H1 (cell line): ENCODE measurements around the gene MAML3. TPM values are rescaled to one million over a fixed set of nuclear protein-coding genes. Genes with fewer than 3 reads are reported as not detected.

Experiments used
- CTCF ChIA-PET: fragments of 300-600 bp; sonication (Branson Sonifier 250); formaldehyde crosslinking; loops from one replicate; lab custom pipeline; 2021; ENCODE audit not compliant: partially characterized antibody; lab: Charles Lee
- POLR2A ChIA-PET: fragments of 300-600 bp; sonication (Branson Sonifier 250); formaldehyde crosslinking; loops from one replicate; lab custom pipeline; 2021; ENCODE audit warnings: inconsistent platforms; ENCODE audit not compliant: partially characterized antibody; lab: Charles Lee
- DNase-seq, 2 experiments: peaks; one replicate each; pipeline versions ENCODE4 v3.0.0 to v3.0.0-alpha.2; 2010 to 2022; ENCODE audit warnings: low spot score in 2 of 2, low read depth in 1 of 2, mixed read lengths in 1 of 2
- FAIRE-seq: peaks from 2 replicates; lab custom pipeline; 2011; peaks lifted over from hg19 to GRCh38; lab: Jason Lieb, UNC
- H2AFZ ChIP-seq: 2 replicates; pipeline ENCODE4 v1.8.1; 2012; ENCODE audit warnings: low read length, inconsistent platforms
- H2AK5ac ChIP-seq: 2 replicates; pipeline ENCODE4 v1.6.1; 2013; ENCODE audit warnings: low read depth, low read length
- H2BK120ac ChIP-seq: replicated peaks from 2 replicates; pipeline ENCODE3; 2013; ENCODE audit warnings: low read depth, low read length, inconsistent platforms
- H2BK12ac ChIP-seq: 2 replicates; pipeline ENCODE4 v1.6.1; 2013; ENCODE audit warnings: low read depth, low read length
- H2BK15ac ChIP-seq: 2 replicates; pipeline ENCODE4 v1.6.1; 2013; ENCODE audit warnings: low read length
- H2BK20ac ChIP-seq: 2 replicates; pipeline ENCODE4 v1.6.1; 2013; ENCODE audit warnings: low read length
- H2BK5ac ChIP-seq: 2 replicates; pipeline ENCODE4 v1.6.1; 2013; ENCODE audit warnings: low read depth, low read length
- H3K14ac ChIP-seq: 2 replicates; pipeline ENCODE4 v1.6.1; 2013; ENCODE audit warnings: inconsistent platforms; ENCODE audit not compliant: insufficient read length
- H3K18ac ChIP-seq: 2 replicates; pipeline ENCODE4 v1.6.1; 2013; ENCODE audit warnings: low read length; ENCODE audit errors: extremely low read depth
- H3K23ac ChIP-seq: 2 replicates; pipeline ENCODE4 v1.6.1; 2013; ENCODE audit warnings: inconsistent platforms; ENCODE audit not compliant: insufficient read length
- H3K23me2 ChIP-seq: 2 replicates; pipeline ENCODE4 v1.6.1; 2013; ENCODE audit warnings: low read depth, low read length
- H3K27ac ChIP-seq: 2 replicates; pipeline ENCODE4 v1.6.1; 2011; ENCODE audit warnings: low read depth, low read length, inconsistent platforms
- H3K27me3 ChIP-seq, 4 experiments: replicated peaks in 1 of 4; 1 replicate in 1 of 4; 2 replicates in 3 of 4; pipeline versions ENCODE4 v1.6.1 to v1.8.1; 2011 to 2013; ENCODE audit warnings: low read length in 3 of 4, mild to moderate bottlenecking in 3 of 4, inconsistent platforms in 2 of 4, mixed read lengths in 2 of 4, moderate library complexity in 1 of 4; ENCODE audit not compliant: control insufficient read depth in 3 of 4, insufficient read depth in 3 of 4; ENCODE audit errors: extremely low read depth in 1 of 4
- H3K36me3 ChIP-seq, 4 experiments: 2 replicates each; pipeline versions ENCODE4 v1.6.1 to v1.8.1; 2011 to 2013; ENCODE audit warnings: mild to moderate bottlenecking in 4 of 4, low read length in 3 of 4, moderate library complexity in 2 of 4, control low read depth in 1 of 4, inconsistent platforms in 1 of 4; ENCODE audit not compliant: insufficient read depth in 4 of 4, control insufficient read depth in 2 of 4
- H3K4ac ChIP-seq: replicated peaks from 2 replicates; pipeline ENCODE3; 2013; ENCODE audit warnings: low read length, low read depth, mixed read lengths, inconsistent platforms; ENCODE audit not compliant: insufficient read length
- H3K4me1 ChIP-seq, 4 experiments: replicated peaks in 1 of 4; 1 replicate in 1 of 4; 2 replicates in 3 of 4; pipeline versions ENCODE4 v1.6.1 to v1.8.1; 2011 to 2013; ENCODE audit warnings: low read length in 3 of 4, inconsistent platforms in 2 of 4, mixed read lengths in 1 of 4; ENCODE audit not compliant: insufficient read depth in 4 of 4, control insufficient read depth in 3 of 4
- H3K4me2 ChIP-seq, 2 experiments: 2 replicates each; pipeline versions ENCODE4 v1.6.1 to v1.8.1; 2011 to 2013; ENCODE audit warnings: low read depth in 2 of 2, low read length in 2 of 2, control low read depth in 1 of 2, inconsistent platforms in 1 of 2, mild to moderate bottlenecking in 1 of 2; ENCODE audit not compliant: insufficient read depth in 1 of 2
- H3K4me3 ChIP-seq, 4 experiments: fragments of 200-600, 300-600 bp in 1 of 4; sonication (generic), shearing (Covaris generic), sonication (Bioruptor Twin) in 1 of 4; 2 replicates each; pipeline versions ENCODE4 v1.5.1 to v1.8.1; 2011 to 2016; ENCODE audit warnings: low read length in 4 of 4, low read depth in 3 of 4, control low read depth in 2 of 4, inconsistent platforms in 2 of 4, mild to moderate bottlenecking in 2 of 4, mixed read lengths in 1 of 4, moderate library complexity in 1 of 4; ENCODE audit not compliant: insufficient read depth in 2 of 4; ENCODE audit errors: extremely low read depth in 1 of 4
- H3K56ac ChIP-seq: replicated peaks from 2 replicates; pipeline ENCODE3; 2013; ENCODE audit warnings: low read depth, mild to moderate bottlenecking, mixed read lengths, low read length, inconsistent platforms; ENCODE audit not compliant: insufficient read length
- H3K79me1 ChIP-seq: 2 replicates; pipeline ENCODE4 v1.6.1; 2013; ENCODE audit warnings: low read depth, low read length, control low read depth
- H3K79me2 ChIP-seq, 2 experiments: 2 replicates each; pipeline versions ENCODE4 v1.6.1 to v1.8.1; 2012 to 2013; ENCODE audit warnings: low read length in 2 of 2, mild to moderate bottlenecking in 2 of 2, inconsistent platforms in 1 of 2; ENCODE audit not compliant: insufficient read depth in 2 of 2, control insufficient read depth in 1 of 2
- H3K9ac ChIP-seq, 4 experiments: replicated peaks in 1 of 4; 1 replicate in 1 of 4; 2 replicates in 3 of 4; pipeline versions ENCODE4 v1.6.1 to v1.8.1; 2011 to 2013; ENCODE audit warnings: low read depth in 3 of 4, low read length in 3 of 4, control low read depth in 2 of 4, mild to moderate bottlenecking in 2 of 4, moderate library complexity in 2 of 4, inconsistent platforms in 1 of 4; ENCODE audit errors: extremely low read depth in 1 of 4
- H3K9me3 ChIP-seq, 2 experiments: 2 replicates each; pipeline versions ENCODE4 v1.6.1 to v1.8.1; 2012 to 2013; ENCODE audit warnings: mild to moderate bottlenecking in 2 of 2, moderate library complexity in 2 of 2, control low read depth in 1 of 2, inconsistent platforms in 1 of 2, low read depth in 1 of 2, low read length in 1 of 2, mixed read lengths in 1 of 2; ENCODE audit not compliant: insufficient read depth in 2 of 2
- H4K20me1 ChIP-seq, 2 experiments: replicated peaks in 1 of 2; 2 replicates each; pipeline versions ENCODE3 to v1.8.1; 2011 to 2013; ENCODE audit warnings: inconsistent platforms in 2 of 2, low read length in 2 of 2, mild to moderate bottlenecking in 1 of 2; ENCODE audit not compliant: insufficient read depth in 2 of 2, control insufficient read depth in 1 of 2
- H4K5ac ChIP-seq: 2 replicates; pipeline ENCODE4 v1.6.1; 2013; ENCODE audit warnings: low read length, low read depth, mixed read lengths, inconsistent platforms; ENCODE audit not compliant: insufficient read length
- H4K8ac ChIP-seq: 2 replicates; pipeline ENCODE4 v1.8.0; 2013; ENCODE audit warnings: mild to moderate bottlenecking, moderate library complexity, low read length, inconsistent platforms; ENCODE audit not compliant: insufficient read depth; ENCODE audit errors: extremely low read depth
- H4K91ac ChIP-seq: replicated peaks from 2 replicates; pipeline ENCODE3; 2013; ENCODE audit warnings: low read length, mixed read lengths, inconsistent platforms; ENCODE audit not compliant: insufficient read length
- ASH2L ChIP-seq: fragments of 200-600, 300-600 bp; sonication (generic); IDR thresholded peaks from one replicate; pipeline ENCODE4 v1.7.1; 2017; ENCODE audit warnings: low read length
- CHD2 ChIP-seq: IDR thresholded peaks from 2 replicates; pipeline ENCODE4 v1.6.1; 2012; ENCODE audit warnings: low read length, improper control_type of control experiment
- JUN ChIP-seq: IDR thresholded peaks from 2 replicates; pipeline ENCODE4 v1.6.1; 2011; ENCODE audit warnings: low read depth, mild to moderate bottlenecking, improper control_type of control experiment, low read length
- YY1 ChIP-seq: IDR thresholded peaks from 2 replicates; pipeline ENCODE4 v1.6.1; 2011; ENCODE audit warnings: low read depth, mild to moderate bottlenecking, low read length
- WGBS, 2 experiments: shearing (Covaris generic) in 1 of 2; methylation state at CpG; one replicate each; pipeline versions ENCODE4 v1.1.6 to v1.1.7; 2013 to 2015; ENCODE audit warnings: low lambda C conversion rate in 2 of 2, mixed read lengths in 2 of 2, inconsistent platforms in 1 of 2, low coverage in 1 of 2, missing lambda C conversion rate in 1 of 2; ENCODE audit not compliant: insufficient replicate concordance in 2 of 2, insufficient coverage in 1 of 2, insufficient read length in 1 of 2; ENCODE audit errors: extremely low coverage in 1 of 2, missing lambda C conversion rate in 1 of 2; 5-methylcytosine and 5-hydroxymethylcytosine counted together
- polyA plus RNA-seq, 7 experiments: library from polyadenylated mRNA; depleted of rRNA in 3 of 7; stranded (reverse) in 5 of 7; unstranded in 2 of 7; fragments of >200 nt in 5 of 7; fragments of 200-250 nt in 2 of 7; gene quantifications; 1 replicate in 5 of 7; 2 replicates in 1 of 7; 4 replicates in 1 of 7; pipeline versions ENCODE4 v1.2.1 to v1.2.3, GENCODE V29; 2011 to 2013; ENCODE audit warnings: missing spikeins in 2 of 7, mixed read lengths in 2 of 7
- total RNA-seq: library from RNA; stranded (reverse); fragmentation: NEBNext Ultra II Directional; extraction: Animal tissue kit (Norgen Biotek cat#: 25700); gene quantifications from 2 replicates; pipeline ENCODE4 v1.2.1, GENCODE V29; 2021

The MAML3 gene
- total and polyA plus RNA-seq, 2 of the 8 experiments (the other 6 are each of a cell fraction or from before 2014, with no cell fraction given) = 2.1 to 5.7 TPM

DNA sequence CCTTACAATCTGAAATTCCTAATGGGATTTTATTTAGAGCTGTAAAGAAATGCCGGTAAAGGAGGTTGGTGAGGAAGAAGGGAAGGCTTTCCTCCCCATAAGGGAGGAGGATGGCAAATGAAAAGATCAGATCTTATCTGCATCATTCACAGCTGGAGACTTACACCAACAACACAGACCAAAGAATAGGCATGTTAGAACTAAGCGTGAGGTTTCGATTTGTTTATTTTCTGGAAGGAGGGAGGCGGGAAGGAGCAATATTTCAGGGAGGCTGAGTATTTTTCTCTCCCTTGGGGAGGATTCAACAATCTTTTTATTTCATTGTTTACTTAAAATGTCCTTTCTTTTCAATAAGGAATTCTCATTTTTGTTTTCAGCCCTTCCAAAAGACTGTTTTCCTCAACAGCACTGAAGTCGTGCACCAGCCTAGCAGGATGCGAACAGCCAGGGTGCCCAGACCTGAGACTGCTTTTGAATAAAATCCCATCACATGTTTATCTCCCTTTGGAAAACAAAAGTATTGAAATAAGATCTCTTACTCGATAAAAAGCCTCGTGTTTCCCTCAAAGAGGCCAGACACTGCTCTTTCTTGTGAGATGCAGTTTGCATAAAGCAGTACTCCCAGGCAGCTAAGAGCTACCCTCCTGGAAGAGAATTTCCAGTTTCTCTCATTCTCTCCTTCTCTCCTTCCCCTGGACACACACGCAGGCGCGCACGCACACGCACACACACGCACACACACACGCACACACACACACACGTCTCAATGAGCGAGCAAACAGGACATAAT lies 252.3 kb downstream of the MAML3 start:
- H3K27ac ChIP-seq = no peak overlapping the region
- FAIRE-seq = no peak

More for the DNA sequence above, 252.3 kb downstream of the MAML3 start:
- peaks cover 3 to 15% (median 6%) of the 10 kb centered on the region in 4 experiments for H3K4me1 ChIP-seq
- no peak overlapping the region for H2BK5ac ChIP-seq
- no peaks in the 10 kb centered on the region for H3K36me3 ChIP-seq
- peaks cover 0 to 2% of the 10 kb centered on the region in 2 experiments; a peak in 1 of 4 replicates for H3K9me3 ChIP-seq
- no peaks in the 10 kb centered on the region; the same call in 1 of the 2 replicates for H3K79me1 ChIP-seq
- H3K4me2 ChIP-seq = peak overlapping the region in 1 of 2 experiments; percentile 36; a peak in 2 of 4 replicates
- WGBS, 2 experiments = 74% methylated on average over 17 of the region's 17 CpGs; no CpG with 5 or more reads in 1 of the 2 experiments
- no peak for DNase-seq
- no peak overlapping the region; the same call in 1 of the 2 replicates for H3K18ac ChIP-seq
- CTCF ChIA-PET = interaction anchor here (0.9 to 1.7 kb wide), 3 partner anchors 9 to 13 kb away, joined by 3 to 4 read pairs (median 4); no protein-coding TSS in a partner anchor
- no peak overlapping the region for H2BK120ac ChIP-seq
- no peak overlapping the region for H4K5ac ChIP-seq
- POLR2A ChIA-PET = interaction anchor here (1.2 kb wide), 1 partner anchor 13 kb away, joined by 4 read pairs; no protein-coding TSS in a partner anchor
- no peak overlapping the region for H3K23ac ChIP-seq
- no peak overlapping the region for H3K4me3 ChIP-seq
- no peaks in the 10 kb centered on the region for H3K79me2 ChIP-seq
- H4K8ac ChIP-seq = no peak overlapping the region
- TF ChIP-seq CHD2 (no peak), ASH2L (no peak), JUN (no peak), YY1 (no peak)
- TF ChIP-seq, all 59 proteins: peak for 0
- Histone ChIP-seq H4K20me1 (no peaks in the 10 kb centered on the region), H3K56ac (no peak overlapping the region), H3K14ac (no peak overlapping the region), H3K4ac (no peak overlapping the region), H2AK5ac (no peak overlapping the region), H2AFZ (no peak overlapping the region), H2BK12ac (no peak overlapping the region), H3K9ac (no peak overlapping the region), H3K23me2 (no peaks in the 10 kb centered on the region), H3K27me3 (no peaks in the 10 kb centered on the region), H2BK15ac (no peak overlapping the region), H4K91ac (no peak overlapping the region), H2BK20ac (no peak overlapping the region)
